Left ventricle myocardium inferior (tissue), 1 donor: Measurements from ENCODE around the gene PRCD. TPM values are rescaled to one million over a fixed set of nuclear protein-coding genes. Genes with fewer than 3 reads are reported as not detected.

Experiments used
- DNase-seq: peaks from one replicate; pipeline ENCODE4 v3.0.0-alpha.2; 2020
- H3K27ac ChIP-seq: fragments of 200-600 bp; replicated peaks from 2 replicates; pipeline ENCODE4 v1.8.0; 2021
- H3K27me3 ChIP-seq: fragments of 200-600 bp; 2 replicates; pipeline ENCODE4 v1.8.0; 2021; ENCODE audit warnings: low read depth
- H3K36me3 ChIP-seq: fragments of 200-600 bp; 2 replicates; pipeline ENCODE4 v1.8.0; 2021
- H3K4me1 ChIP-seq: fragments of 200-600 bp; 2 replicates; pipeline ENCODE4 v1.8.0; 2021
- H3K4me3 ChIP-seq: fragments of 200-600 bp; 2 replicates; pipeline ENCODE4 v1.8.0; 2021; ENCODE audit warnings: mild to moderate bottlenecking, moderate library complexity
- H3K9me3 ChIP-seq: fragments of 200-600 bp; replicated peaks from 2 replicates; pipeline ENCODE4 v1.8.0; 2021
- CTCF ChIP-seq: fragments of 200-600 bp; IDR thresholded peaks from 2 replicates; pipeline ENCODE4 v1.8.0; 2021; ENCODE audit warnings: antibody characterized with exemption, mild to moderate bottlenecking, borderline replicate concordance
- intact Hi-C: fragments of 100-400 bp; cut with micrococcal nuclease; formaldehyde crosslinking; loops from one replicate; pipeline ENCODE4 v1.11.0; 2022
- total RNA-seq: library from RNA; stranded (reverse); fragmentation: NEBNext Ultra II Directional; extraction: Animal tissue kit (Norgen Biotek cat#: 25700); gene quantifications from one replicate; pipeline ENCODE4 v1.2.1, GENCODE V29; 2021
- donor health status: DM: no; HTN: yes; CAD: no; lungs with severe emphysema.

Gene PRCD
- total RNA-seq, 1 donor from 2014 or later = 3.9 TPM

GRCh38 chr17:76550712-76551615, 11.1 kb downstream of the PRCD start:
- no peaks in the 10 kb centered on the region for H3K9me3 ChIP-seq
- no peaks in the 10 kb centered on the region for H3K36me3 ChIP-seq
- H3K27ac ChIP-seq = no peak overlapping the region
- H3K4me1 ChIP-seq = peaks cover 49% of the 10 kb centered on the region
- intact Hi-C loops = no loop called here
- no peak for DNase-seq
- TF ChIP-seq CTCF = no peak
- no peaks in the 10 kb centered on the region for H3K27me3 ChIP-seq
- H3K4me3 ChIP-seq = no peak overlapping the region

- Histone ChIP-seq H3K27ac (no peak overlapping the region), H3K36me3 (no peaks in the 10 kb centered on the region), H3K4me3 (no peak overlapping the region), H3K9me3 (no peaks in the 10 kb centered on the region), H3K4me1 (peaks cover 46% of the 10 kb centered on the region), H3K27me3 (no peaks in the 10 kb centered on the region)
- TF ChIP-seq CTCF = no peak
- intact Hi-C loops = no loop called here
- no peak for DNase-seq
Measured at GRCh38 chr17:76551685-76552084, 11.8 kb downstream of the PRCD start.

- Histone ChIP-seq H3K27me3 (no peaks in the 10 kb centered on the region), H3K36me3 (no peaks in the 10 kb centered on the region), H3K4me3 (no peak overlapping the region), H3K9me3 (no peaks in the 10 kb centered on the region), H3K4me1 (peaks cover 47% of the 10 kb centered on the region), H3K27ac (peak overlapping the region; percentile 81)
- no peak for TF ChIP-seq CTCF
- intact Hi-C loops = no loop called here
- DNase-seq = no peak
Measured at GRCh38 chr17:76553178-76553908, 13.5 kb downstream of the PRCD start.

DNA sequence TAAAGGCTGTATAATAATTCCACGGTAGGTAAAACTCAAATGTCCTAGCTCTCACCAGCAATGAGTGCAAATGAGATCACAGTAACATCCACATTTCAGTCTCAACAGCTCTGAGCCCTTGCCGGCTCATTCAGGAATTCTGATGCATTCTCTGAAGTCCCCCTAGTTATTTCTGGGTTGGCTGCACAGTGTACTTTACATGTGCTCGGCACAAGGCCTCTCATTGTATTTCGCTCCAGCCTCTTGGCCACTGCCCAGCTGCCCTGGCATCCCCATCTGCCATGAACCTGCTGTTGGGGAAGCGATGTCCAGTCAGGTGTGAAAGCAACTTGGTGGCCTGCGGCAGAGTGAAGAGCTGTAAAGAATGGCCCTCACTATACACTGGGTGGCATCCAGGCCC, 14.3 kb downstream of the PRCD start:
- no peak for TF ChIP-seq CTCF
- Histone ChIP-seq H3K27ac (peak overlapping the region; percentile 81), H3K9me3 (no peaks in the 10 kb centered on the region), H3K36me3 (no peaks in the 10 kb centered on the region), H3K27me3 (no peaks in the 10 kb centered on the region), H3K4me3 (no peak overlapping the region), H3K4me1 (peaks cover 55% of the 10 kb centered on the region)
- intact Hi-C loops = no loop called here
- DNase-seq = peak; percentile 75

- Histone ChIP-seq H3K4me3 (peak overlapping the region; percentile 79), H3K4me1 (peaks cover 71% of the 10 kb centered on the region), H3K9me3 (no peaks in the 10 kb centered on the region), H3K36me3 (peaks cover 7% of the 10 kb centered on the region), H3K27ac (peak overlapping the region; percentile 87), H3K27me3 (no peaks in the 10 kb centered on the region)
- no peak for TF ChIP-seq CTCF
- intact Hi-C loops = no loop called here
- DNase-seq = no peak
Measured at GRCh38 chr17:76556765-76557367, 17.0 kb downstream of the PRCD start.
